GM12878 (cell line): Measurements from ENCODE around the gene TMBIM6. TPM values are rescaled to one million over a fixed set of nuclear protein-coding genes. Genes with fewer than 3 reads are reported as not detected.

Source experiments
- ATAC-seq: fragments of 200-7000 bp; cut with Tn5 transposase; 3 replicates; pipeline ENCODE4 v1.9.1; 2020; ENCODE audit warnings: mild to moderate bottlenecking, moderate library complexity
- BruUV-seq: library from RNA; stranded (reverse); fragments of 400-500 nt; replicated peaks from 2 replicates; lab custom pipeline; 2021; lab: Mats Ljungman, UMichigan
- CTCF ChIA-PET: fragments of 300-600 bp; sonication (Branson Sonifier 250); formaldehyde crosslinking; extraction: SDS; loops from one replicate; lab custom pipeline; 2021; ENCODE audit warnings: inconsistent platforms; lab: Yijun Ruan, JAX
- POLR2A ChIA-PET: fragments of 350-600 bp; formaldehyde crosslinking; extraction: SDS; loops from one replicate; lab custom pipeline; 2021; ENCODE audit warnings: inconsistent platforms; lab: Charles Lee
- RAD21 ChIA-PET: fragments of 300-600 bp; sonication (Branson Sonifier 250); formaldehyde crosslinking; loops from one replicate; lab custom pipeline; 2023; ENCODE audit warnings: antibody characterized with exemption; ENCODE audit not compliant: unreplicated experiment; lab: Charles Lee
- SMC1A ChIA-PET: fragments of 300-600 bp; sonication (Branson Sonifier 250); formaldehyde crosslinking; loops from one replicate; lab custom pipeline; 2023; ENCODE audit not compliant: unreplicated experiment, uncharacterized antibody; lab: Charles Lee
- DNase-seq: peaks from one replicate; pipeline ENCODE4 v3.0.0-alpha.2; 2011; ENCODE audit warnings: low read depth, low spot score
- FAIRE-seq: peaks from 3 replicates; lab custom pipeline; 2011; peaks lifted over from hg19 to GRCh38; lab: Jason Lieb, UNC
- H2AFZ ChIP-seq: 2 replicates; pipeline ENCODE4 v1.6.0; 2011; ENCODE audit warnings: low read depth, low read length, control low read depth; ENCODE audit not compliant: control insufficient read depth
- H3K27ac ChIP-seq: 2 replicates; pipeline ENCODE4 v1.5.1; 2011; ENCODE audit warnings: control low read depth; ENCODE audit not compliant: control insufficient read depth, insufficient read depth
- H3K27me3 ChIP-seq, 2 experiments: replicated peaks in 1 of 2; 2 replicates each; pipeline versions ENCODE4 v1.6.0 to v1.6.1; 2011; ENCODE audit warnings: low read length in 1 of 2; ENCODE audit not compliant: control insufficient read depth in 2 of 2, insufficient read depth in 2 of 2
- H3K36me3 ChIP-seq, 2 experiments: 2 replicates each; pipeline ENCODE4 v1.5.1; 2011; ENCODE audit warnings: low read length in 1 of 2; ENCODE audit not compliant: control insufficient read depth in 2 of 2, insufficient read depth in 2 of 2
- H3K4me1 ChIP-seq: 2 replicates; pipeline ENCODE4 v1.6.1; 2011; ENCODE audit warnings: mild to moderate bottlenecking, low read length, moderate library complexity, mixed read lengths; ENCODE audit not compliant: control insufficient read depth, insufficient read depth
- H3K4me2 ChIP-seq: 2 replicates; pipeline ENCODE4 v1.6.0; 2011; ENCODE audit warnings: control low read depth; ENCODE audit not compliant: control insufficient read depth, insufficient read depth
- H3K4me3 ChIP-seq: fragments of 200-600 bp; sonication (generic); 2 replicates; pipeline ENCODE4 v1.5.1; 2016
- H3K79me2 ChIP-seq: 2 replicates; pipeline ENCODE4 v1.6.0; 2011; ENCODE audit warnings: low read length; ENCODE audit not compliant: control insufficient read depth, insufficient read depth
- H3K9ac ChIP-seq: 2 replicates; pipeline ENCODE4 v1.8.0; 2011; ENCODE audit warnings: low read length, control low read depth, mixed read lengths; ENCODE audit not compliant: control insufficient read depth, insufficient read depth
- H3K9me3 ChIP-seq: replicated peaks from 3 replicates; pipeline ENCODE4 v1.5.1; 2011; ENCODE audit warnings: mild to moderate bottlenecking, low read length; ENCODE audit not compliant: control insufficient read depth, insufficient read depth
- H4K20me1 ChIP-seq: 2 replicates; pipeline ENCODE4 v1.6.0; 2011; ENCODE audit not compliant: control insufficient read depth, insufficient read depth
- ATF2 ChIP-seq: IDR thresholded peaks from 2 replicates; pipeline ENCODE4 v1.6.1; 2012; ENCODE audit warnings: low read length, inconsistent platforms
- CBX3 ChIP-seq: fragments of 200-600 bp; sonication (generic); IDR thresholded peaks from 2 replicates; pipeline ENCODE4 v1.6.1; 2016; ENCODE audit warnings: low read depth, borderline replicate concordance
- CEBPZ ChIP-seq: fragments of 150-350 bp; IDR thresholded peaks from 2 replicates; pipeline ENCODE4 v1.6.1; 2016; ENCODE audit warnings: low read depth, low read length
- CUX1 ChIP-seq: IDR thresholded peaks from 2 replicates; pipeline ENCODE4 v1.6.1; 2012; ENCODE audit warnings: improper control_type of control experiment, low read depth, low read length; ENCODE audit not compliant: insufficient replicate concordance
- EED ChIP-seq: sonication (generic); IDR thresholded peaks from 2 replicates; pipeline ENCODE4 v1.6.1; 2016; ENCODE audit warnings: antibody characterized with exemption, low read depth
- EZH2 ChIP-seq: IDR thresholded peaks from 2 replicates; pipeline ENCODE4 v1.6.1; 2012; ENCODE audit warnings: low read depth, mild to moderate bottlenecking, control low read depth, inconsistent platforms, low read length, borderline replicate concordance; ENCODE audit not compliant: control insufficient read depth
- IKZF1 ChIP-seq: fragments of 450-650 bp; conservative IDR thresholded peaks from 2 replicates; pipeline ENCODE4 v1.6.1; 2017; ENCODE audit warnings: antibody characterized with exemption, mild to moderate bottlenecking
- IKZF2 ChIP-seq, 2 experiments: fragments of 450-650 bp; IDR thresholded peaks; 2 replicates each; pipeline ENCODE4 v1.6.1; 2017; ENCODE audit warnings: mild to moderate bottlenecking in 2 of 2, moderate library complexity in 2 of 2
- NKRF ChIP-seq: fragments of 450-650 bp; conservative IDR thresholded peaks from 2 replicates; pipeline ENCODE4 v1.6.1; 2017; ENCODE audit warnings: mild to moderate bottlenecking, moderate library complexity
- WGBS: methylation state at CpG from one replicate; pipeline ENCODE4 v1.1.6; 2016; ENCODE audit warnings: low lambda C conversion rate; ENCODE audit not compliant: insufficient replicate concordance, insufficient coverage; ENCODE audit errors: missing lambda C conversion rate; 5-methylcytosine and 5-hydroxymethylcytosine counted together
- in situ Hi-C: fragments of 300-500 bp; cut with MboI; formaldehyde crosslinking; loops from 9 replicates; pipeline ENCODE4 v1.14.3; 2018; ENCODE audit warnings: mixed read lengths
- intact Hi-C: fragments of 100-400 bp; cut with micrococcal nuclease; formaldehyde crosslinking; loops from one replicate; pipeline ENCODE4 v1.14.2; 2022; ENCODE audit not compliant: unreplicated experiment
- polyA plus RNA-seq, 11 experiments: library from polyadenylated mRNA; depleted of rRNA in 4 of 11; unstranded in 6 of 11; stranded (reverse) in 5 of 11; fragments of >200 nt; fragmentation: Nextera tagmentation in 4 of 11; fragmentation: Illumina TruSeq in 1 of 11; extraction: Ambion mirVana in 4 of 11; extraction: Trizol in 1 of 11; gene quantifications; 1 replicate in 1 of 11; 2 replicates in 10 of 11; pipeline versions ENCODE4 v1.2.1 to v1.2.3, GENCODE V29; 2011 to 2016; ENCODE audit warnings: inconsistent platforms in 2 of 11, missing spikeins in 2 of 11, low read depth in 1 of 11
- total RNA-seq, 4 experiments: library from RNA; depleted of rRNA in 3 of 4; stranded (reverse); fragments of >200 nt in 3 of 4; fragmentation: Illumina TruSeq in 1 of 4; extraction: Trizol in 1 of 4; gene quantifications; 2 replicates each; pipeline versions ENCODE4 v1.2.1 to v1.2.3, GENCODE V29; 2013 to 2021

The TMBIM6 gene
- total and polyA plus RNA-seq, 10 of the 15 experiments (the other 5 are each of a cell fraction or from before 2014, with no cell fraction given), result 224 to 1,192 (median 379) TPM

- ChIA-PET RAD21 (interaction anchor here (1.0 to 9.7 kb wide), 10 partner anchors 9 to 126 kb away, joined by 3 to 167 read pairs (median 31); partner anchors contain the start of gene TMBIM6), POLR2A (interaction anchor here (4.5 to 7.2 kb wide), 7 partner anchors 17 to 83 kb away, joined by 15 to 166 read pairs (median 40); partner anchors contain the start of genes PRPF40B and TMBIM6), SMC1A (interaction anchor here (1.2 to 13.8 kb wide), 9 partner anchors 18 to 70 kb away, joined by 3 to 191 read pairs (median 72); partner anchors contain the start of gene TMBIM6), CTCF (interaction anchor here (0.6 to 17.7 kb wide), 11 partner anchors 10 to 99 kb away, joined by 3 to 486 read pairs (median 5); partner anchors contain the start of genes PRPF40B and TMBIM6)
- H3K9ac ChIP-seq, result peak within 1 kb of the TSS; percentile 88
- no TSS peak for BruUV-seq
- H3K27me3 ChIP-seq, result peaks cover 0 to 4% of the 10 kb centered on the region in 2 experiments; a peak in 1 of 4 replicates
- H3K4me3 ChIP-seq, result peak within 1 kb of the TSS; percentile 96
- no peaks in the 10 kb centered on the region for H3K9me3 ChIP-seq
- ATAC-seq (peak; percentile 82), DNase-seq (peak; percentile 82), FAIRE-seq (peak; percentile 44)
- H4K20me1 ChIP-seq, result no peaks in the 10 kb centered on the region
- H3K4me1 ChIP-seq, result peaks cover 19% of the 10 kb centered on the region
- no peaks in the 10 kb centered on the region for H3K36me3 ChIP-seq
- H3K79me2 ChIP-seq, result peaks cover 49% of the 10 kb centered on the region
- peak within 1 kb of the TSS; percentile 82 for H3K27ac ChIP-seq
- in situ Hi-C loops (loop anchor here (5.0 kb wide), 1 partner anchor 65 kb away; no protein-coding TSS in a partner anchor), intact Hi-C loops (loop anchor here (1.0 to 5.0 kb wide), 6 partner anchors 34 to 340 kb away; partner anchors contain the start of genes MCRS1, SPATS2 and TMBIM6)
- H3K4me2 ChIP-seq, result peak within 1 kb of the TSS; percentile 93
- WGBS, result 2% methylated on average over 69 of the region's 93 CpGs
- peak within 1 kb of the TSS; percentile 68 for H2AFZ ChIP-seq
- TF ChIP-seq CBX3, result no peak
- no peak for TF ChIP-seq EED
- no peak for TF ChIP-seq CUX1
- peak; percentile 93 for TF ChIP-seq IKZF1
- TF ChIP-seq ATF2, result no peak
- peak; percentile 55; the same call in 1 of the 2 replicates for TF ChIP-seq NKRF
- no peak for TF ChIP-seq EZH2
- TF ChIP-seq IKZF2 (IDR thresholded peaks at IDR 0.05), result no peak
- no peak for TF ChIP-seq CEBPZ
Observed at GRCh38 chr12:49707128-49707811, 34.1 kb upstream of the TMBIM6 start, which contains the start of gene FMNL3. Gene FMNL3, minus strand, starts transcription at chr12:49707405. Its CDS starts 225 bp downstream, at chr12:49707180.
